Pulmonary artery endothelial cell (primary cell): Measurements from ENCODE around the gene KRTAP15-1. TPM values are rescaled to one million over a fixed set of nuclear protein-coding genes. Genes with fewer than 3 reads are reported as not detected.

Source experiments
- DNase-seq: peaks from one replicate; pipeline ENCODE4 v3.0.0-alpha.2; 2011; ENCODE audit warnings: low read depth, low spot score
- total RNA-seq: library from RNA; depleted of rRNA; stranded (reverse); fragments of >200 nt; gene quantifications from 2 replicates; pipeline ENCODE4 v1.2.3, GENCODE V29; 2014

The KRTAP15-1 gene
- total RNA-seq, 1 donor from 2014 or later: not detected

DNA sequence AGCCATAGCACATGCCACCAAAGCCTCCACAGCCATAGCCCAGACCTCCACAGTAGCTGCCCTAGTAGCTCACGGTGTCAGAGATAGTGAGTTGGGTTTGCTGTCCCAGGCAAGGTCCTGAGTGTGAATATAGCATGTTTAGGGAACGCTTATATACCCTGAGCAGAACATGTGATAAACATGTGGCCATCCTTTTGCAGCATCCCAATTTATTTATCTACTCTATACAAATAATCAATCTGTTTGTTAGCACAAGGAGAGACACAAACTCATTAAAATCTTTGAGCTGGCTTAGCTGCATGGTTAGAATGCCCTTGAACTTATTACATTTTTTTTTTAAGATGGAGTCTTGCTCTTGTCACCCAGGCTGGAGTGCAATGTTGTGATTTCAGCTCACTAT, 47.3 kb downstream of the KRTAP15-1 start, which contains the start of gene KRTAP19-2:
Gene KRTAP19-2 (minus strand): TSS at position 101 of the 400 bp plus-strand sequence. CDS start 88 bp downstream, at position 13.
- DNase-seq: no peak

Other genes starting within 250 kb of the KRTAP15-1 start
- gene CLDN8, start 224.2 kb upstream of the KRTAP15-1 start, total RNA-seq: not detected in 2 replicates
- not detected in 2 replicates for gene KRTAP24-1, start 157.3 kb upstream of the KRTAP15-1 start, total RNA-seq
- gene KRTAP25-1, start 150.8 kb upstream of the KRTAP15-1 start, total RNA-seq: not detected in 2 replicates
- gene KRTAP26-1, start 120.0 kb upstream of the KRTAP15-1 start, total RNA-seq: not detected in 2 replicates
- gene KRTAP27-1, start 102.6 kb upstream of the KRTAP15-1 start, total RNA-seq: not detected in 2 replicates
- not detected in 2 replicates for gene KRTAP23-1, start 91.7 kb upstream of the KRTAP15-1 start, total RNA-seq
- not detected in 2 replicates for gene KRTAP13-2, start 68.0 kb upstream of the KRTAP15-1 start, total RNA-seq
- not detected in 2 replicates for gene KRTAP13-1, start 44.2 kb upstream of the KRTAP15-1 start, total RNA-seq
- not detected in 2 replicates for gene KRTAP13-3, start 14.3 kb upstream of the KRTAP15-1 start, total RNA-seq
- gene KRTAP13-4, start 10.1 kb upstream of the KRTAP15-1 start, total RNA-seq: not detected in 2 replicates
- not detected in 2 replicates for gene KRTAP19-1, start 40.1 kb downstream of the KRTAP15-1 start, total RNA-seq
- not detected in 2 replicates for gene KRTAP19-2, start 47.2 kb downstream of the KRTAP15-1 start, total RNA-seq
- not detected in 2 replicates for gene KRTAP19-3, start 51.7 kb downstream of the KRTAP15-1 start, total RNA-seq
- gene KRTAP19-4, start 56.9 kb downstream of the KRTAP15-1 start, total RNA-seq: not detected in 2 replicates
- gene KRTAP19-5, start 61.9 kb downstream of the KRTAP15-1 start, total RNA-seq: not detected in 2 replicates
- gene KRTAP19-6, start 101.6 kb downstream of the KRTAP15-1 start, total RNA-seq: not detected in 2 replicates
- not detected in 2 replicates for gene KRTAP19-7, start 121.0 kb downstream of the KRTAP15-1 start, total RNA-seq
- not detected in 2 replicates for gene KRTAP22-2, start 150.1 kb downstream of the KRTAP15-1 start, total RNA-seq
- not detected in 2 replicates for gene KRTAP6-3, start 152.2 kb downstream of the KRTAP15-1 start, total RNA-seq
- gene KRTAP6-2, start 158.6 kb downstream of the KRTAP15-1 start, total RNA-seq: not detected in 2 replicates
- not detected in 2 replicates for gene KRTAP22-1, start 160.8 kb downstream of the KRTAP15-1 start, total RNA-seq
- gene KRTAP6-1, start 173.7 kb downstream of the KRTAP15-1 start, total RNA-seq: not detected in 2 replicates
- not detected in 2 replicates for gene KRTAP20-1, start 176.2 kb downstream of the KRTAP15-1 start, total RNA-seq
- gene KRTAP20-4, start 180.4 kb downstream of the KRTAP15-1 start, total RNA-seq: not detected in 2 replicates
- gene KRTAP20-2, start 194.9 kb downstream of the KRTAP15-1 start, total RNA-seq: not detected in 2 replicates
- gene KRTAP20-3, start 202.6 kb downstream of the KRTAP15-1 start, total RNA-seq: not detected in 2 replicates